Peyer's patch (tissue), 4 donors: ENCODE data around the gene TUBD1. TPM values are rescaled to one million over a fixed set of nuclear protein-coding genes. Genes with fewer than 3 reads are reported as not detected.
"Not testable (repeated sequence)": the region's sequence is repeated elsewhere in the genome, so short reads cannot be mapped to it uniquely, and the experiment has no call there.

Experiments used
- DNase-seq, 3 donors: peaks; one replicate each; pipeline ENCODE4 v3.0.0-alpha.2; 2017 to 2019
- H3K27ac ChIP-seq, 4 donors: fragments of 200-600 bp; sonication (generic); one replicate each; pipeline ENCODE4 v1.5.1; 2016 to 2019
- H3K27me3 ChIP-seq, 2 donors: fragments of 200-600 bp; sonication (generic); one replicate each; pipeline ENCODE4 v1.5.1; 2019
- H3K36me3 ChIP-seq, 3 donors: fragments of 200-600 bp; sonication (generic); one replicate each; pipeline ENCODE4 v1.5.1; 2016 to 2019
- H3K4me1 ChIP-seq, 4 donors: fragments of 200-600 bp; sonication (generic); one replicate each; pipeline ENCODE4 v1.5.1; 2016 to 2019
- H3K4me3 ChIP-seq, 4 donors: fragments of 200-600 bp; sonication (generic); 1 replicate in 3 of 4; 2 replicates in 1 of 4; pipeline ENCODE4 v1.5.1; 2016 to 2019; ENCODE audit warnings: mild to moderate bottlenecking in 1 of 4
- H3K9me3 ChIP-seq, 4 donors: fragments of 200-600 bp; sonication (generic); one replicate each; pipeline ENCODE4 v1.5.1; 2016 to 2019; ENCODE audit warnings: mild to moderate bottlenecking in 1 of 4
- CTCF ChIP-seq, 6 experiments: fragments of 450-650 bp in 4 of 6; fragments of 200-600 bp in 2 of 6; sonication (generic) in 1 of 6; IDR thresholded peaks; one replicate each; pipeline ENCODE4 v1.5.1; 2017 to 2019; ENCODE audit warnings: antibody characterized with exemption in 6 of 6, mild to moderate bottlenecking in 3 of 6, moderate library complexity in 1 of 6
- POLR2A ChIP-seq, 2 donors: fragments of 450-650 bp; IDR thresholded peaks; one replicate each; pipeline ENCODE4 v1.5.1; 2017; ENCODE audit warnings: antibody characterized with exemption in 2 of 2, mild to moderate bottlenecking in 2 of 2, moderate library complexity in 2 of 2
- total RNA-seq, 4 donors: library from RNA; depleted of rRNA; stranded (reverse); fragments of >200 nt; gene quantifications; one replicate each; pipeline ENCODE4 v1.1.0, GENCODE V29; 2016

The TUBD1 gene
- total RNA-seq, 4 donors from 2014 or later, result 8.4 to 12.2 (median 9.5) TPM

GRCh38 chr17:59884861-59885260, 7.9 kb downstream of the TUBD1 start:
- peaks cover 0 to 59% (median 0%) of the 10 kb centered on the region in 3 donors for H3K36me3 ChIP-seq
- H3K27me3 ChIP-seq, result no peaks in the 10 kb centered on the region
- TF ChIP-seq POLR2A (IDR thresholded peaks at IDR 0.05) (no peak), CTCF (IDR thresholded peaks at IDR 0.05) (no peak)
- no peak overlapping the region for H3K4me3 ChIP-seq
- H3K4me1 ChIP-seq, result no peaks in the 10 kb centered on the region
- H3K27ac ChIP-seq, result no peak overlapping the region
- H3K9me3 ChIP-seq, result no peaks in the 10 kb centered on the region
- peak in 2 of 3 donors; percentile 15 to 24 for DNase-seq

- no peak for DNase-seq
- TF ChIP-seq CTCF (IDR thresholded peaks at IDR 0.05), result no peak
- no peak for TF ChIP-seq POLR2A (IDR thresholded peaks at IDR 0.05)
- H3K4me3 ChIP-seq, result no peak overlapping the region
- H3K9me3 ChIP-seq, result no peaks in the 10 kb centered on the region
- peaks cover 0 to 86% (median 0%) of the 10 kb centered on the region in 3 donors for H3K36me3 ChIP-seq
- H3K4me1 ChIP-seq, result no peaks in the 10 kb centered on the region
- no peaks in the 10 kb centered on the region for H3K27me3 ChIP-seq
- no peak overlapping the region for H3K27ac ChIP-seq
These were observed 14.1 kb downstream of the TUBD1 start for GRCh38 chr17:59878624-59879023.

GRCh38 chr17:59877965-59878364, 14.8 kb downstream of the TUBD1 start:
- Histone ChIP-seq H3K36me3 (peaks cover 0 to 81% (median 0%) of the 10 kb centered on the region in 3 donors), H3K9me3 (no peaks in the 10 kb centered on the region), H3K27me3 (no peaks in the 10 kb centered on the region), H3K4me3 (no peak overlapping the region), H3K27ac (no peak overlapping the region), H3K4me1 (no peaks in the 10 kb centered on the region)
- no peak for DNase-seq
- no peak for TF ChIP-seq POLR2A (IDR thresholded peaks at IDR 0.05)
- TF ChIP-seq CTCF (IDR thresholded peaks at IDR 0.05), result no peak

- H3K36me3 ChIP-seq, result peaks cover 0 to 75% (median 0%) of the 10 kb centered on the region in 3 donors
- H3K4me3 ChIP-seq, result no peak overlapping the region
- no peaks in the 10 kb centered on the region for H3K27me3 ChIP-seq
- H3K9me3 ChIP-seq, result no peaks in the 10 kb centered on the region
- H3K27ac ChIP-seq, result no peak overlapping the region
- DNase-seq, result peak in 1 of 3 donors; percentile 3
- no peaks in the 10 kb centered on the region for H3K4me1 ChIP-seq
- TF ChIP-seq POLR2A (IDR thresholded peaks at IDR 0.05), result no peak
- no peak for TF ChIP-seq CTCF (IDR thresholded peaks at IDR 0.05)
These were observed 16.6 kb downstream of the TUBD1 start for GRCh38 chr17:59876107-59876506.

GRCh38 chr17:59874376-59874775, 18.4 kb downstream of the TUBD1 start:
- Histone ChIP-seq H3K27ac (no peak overlapping the region), H3K4me3 (no peak overlapping the region), H3K36me3 (peaks cover 0 to 58% (median 0%) of the 10 kb centered on the region in 3 donors), H3K27me3 (no peaks in the 10 kb centered on the region), H3K9me3 (no peaks in the 10 kb centered on the region), H3K4me1 (no peaks in the 10 kb centered on the region)
- no peak for DNase-seq
- TF ChIP-seq POLR2A (IDR thresholded peaks at IDR 0.05), result no peak
- no peak for TF ChIP-seq CTCF (IDR thresholded peaks at IDR 0.05)

GRCh38 chr17:59873414-59873813, 19.3 kb downstream of the TUBD1 start:
- not testable (repeated sequence) for H3K27ac ChIP-seq, DNase-seq, H3K9me3 ChIP-seq, H3K27me3 ChIP-seq, H3K4me3 ChIP-seq, H3K4me1 ChIP-seq
- H3K36me3 ChIP-seq, result peaks cover 0 to 51% (median 0%) of the 10 kb centered on the region in 3 donors
